HFFc6 (cell line): ENCODE measurements around the gene GDF7. TPM values are rescaled to one million over a fixed set of nuclear protein-coding genes. Genes with fewer than 3 reads are reported as not detected.

Experiments used
- DNase-seq: peaks from one replicate; pipeline ENCODE4 v3.0.0-alpha.2; 2018
- H3K27ac Mint-ChIP-seq: 2 replicates; pipeline ENCODE4 v1.8.0; 2020; ENCODE audit warnings: mild to moderate bottlenecking, mixed read lengths
- H3K27me3 Mint-ChIP-seq: 2 replicates; pipeline ENCODE4 v1.8.0; 2021; ENCODE audit warnings: mild to moderate bottlenecking, moderate library complexity, mixed read lengths; ENCODE audit not compliant: insufficient read depth
- H3K36me3 Mint-ChIP-seq: 2 replicates; pipeline ENCODE4 v1.8.0; 2021; ENCODE audit warnings: low read depth, mixed read lengths
- H3K4me1 Mint-ChIP-seq: 2 replicates; pipeline ENCODE4 v1.8.0; 2020; ENCODE audit warnings: low read depth, mixed read lengths
- H3K4me3 Mint-ChIP-seq: 2 replicates; pipeline ENCODE4 v1.8.0; 2020; ENCODE audit warnings: mild to moderate bottlenecking, moderate library complexity, mixed read lengths
- H3K9me3 Mint-ChIP-seq: 2 replicates; pipeline ENCODE4 v1.8.0; 2020; ENCODE audit warnings: mild to moderate bottlenecking, mixed read lengths
- total RNA-seq, 6 experiments: library from RNA; stranded (reverse); fragmentation: NEBNext Ultra II Directional; extraction: Animal tissue kit (Norgen Biotek cat#: 25700); gene quantifications; 2 replicates in 1 of 6; 3 replicates in 5 of 6; pipeline ENCODE4 v1.2.3, GENCODE V29; 2021
- TF ChIP-seq, protein P1 (sequence below): fragments of 200-600 bp; sonication (generic); IDR thresholded peaks from 2 replicates; pipeline ENCODE4 v1.5.0; 2021; ENCODE audit warnings: antibody characterized with exemption, mild to moderate bottlenecking

Gene GDF7
- total RNA-seq, 6 experiments from 2014 or later, result 0.05 TPM; not detected in 5

DNA sequence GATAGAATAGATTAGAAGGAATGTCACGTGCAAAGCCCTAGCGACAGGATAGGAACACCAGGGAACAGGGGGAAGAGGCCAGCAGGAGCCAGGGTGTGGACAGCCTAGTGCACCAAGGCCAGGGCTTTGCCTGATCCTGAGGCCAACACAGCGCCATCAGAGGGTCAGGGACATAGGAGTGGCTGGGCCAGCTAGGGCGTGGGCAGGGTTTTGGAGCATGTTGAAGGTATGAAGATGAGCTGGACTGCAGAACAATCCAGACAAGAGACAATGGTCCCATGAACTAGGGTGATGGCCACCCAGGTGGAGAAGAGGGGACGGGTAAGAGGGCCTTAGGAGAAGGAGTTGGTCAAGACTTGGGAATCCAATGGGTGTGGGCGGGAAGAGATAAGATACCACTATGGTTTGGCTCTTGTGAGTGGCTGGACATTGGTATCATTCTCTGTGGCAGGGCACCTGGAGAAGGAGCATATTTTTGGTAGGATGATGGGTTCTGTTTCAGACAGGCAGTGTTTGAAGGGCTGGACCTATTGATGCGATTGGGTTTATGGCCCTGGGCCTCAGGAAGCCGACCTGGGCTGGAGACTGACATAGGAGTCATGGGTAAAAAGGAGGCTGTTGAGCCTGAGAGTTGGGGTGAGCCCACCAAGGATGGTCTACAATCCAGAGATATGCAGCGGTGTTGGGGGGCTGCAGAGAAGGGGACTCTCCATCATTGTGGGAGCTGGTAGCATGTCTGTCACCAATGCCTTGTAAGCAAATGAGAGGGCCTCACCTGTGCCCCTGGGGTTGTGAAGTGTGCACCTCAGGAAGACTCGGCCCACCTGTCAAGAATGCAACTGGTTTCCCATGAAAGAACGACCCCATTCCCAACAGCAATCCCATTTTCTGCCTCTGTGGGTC is 14.0 kb upstream of the GDF7 start:
- no peak for DNase-seq
- Mint-ChIP-seq H3K27ac (no peak overlapping the region), H3K36me3 (no peaks in the 10 kb centered on the region), H3K9me3 (no peaks in the 10 kb centered on the region), H3K4me3 (no peak overlapping the region), H3K27me3 (peaks cover 26% of the 10 kb centered on the region), H3K4me1 (peaks cover 37% of the 10 kb centered on the region)
- TF ChIP-seq, protein P1, sequence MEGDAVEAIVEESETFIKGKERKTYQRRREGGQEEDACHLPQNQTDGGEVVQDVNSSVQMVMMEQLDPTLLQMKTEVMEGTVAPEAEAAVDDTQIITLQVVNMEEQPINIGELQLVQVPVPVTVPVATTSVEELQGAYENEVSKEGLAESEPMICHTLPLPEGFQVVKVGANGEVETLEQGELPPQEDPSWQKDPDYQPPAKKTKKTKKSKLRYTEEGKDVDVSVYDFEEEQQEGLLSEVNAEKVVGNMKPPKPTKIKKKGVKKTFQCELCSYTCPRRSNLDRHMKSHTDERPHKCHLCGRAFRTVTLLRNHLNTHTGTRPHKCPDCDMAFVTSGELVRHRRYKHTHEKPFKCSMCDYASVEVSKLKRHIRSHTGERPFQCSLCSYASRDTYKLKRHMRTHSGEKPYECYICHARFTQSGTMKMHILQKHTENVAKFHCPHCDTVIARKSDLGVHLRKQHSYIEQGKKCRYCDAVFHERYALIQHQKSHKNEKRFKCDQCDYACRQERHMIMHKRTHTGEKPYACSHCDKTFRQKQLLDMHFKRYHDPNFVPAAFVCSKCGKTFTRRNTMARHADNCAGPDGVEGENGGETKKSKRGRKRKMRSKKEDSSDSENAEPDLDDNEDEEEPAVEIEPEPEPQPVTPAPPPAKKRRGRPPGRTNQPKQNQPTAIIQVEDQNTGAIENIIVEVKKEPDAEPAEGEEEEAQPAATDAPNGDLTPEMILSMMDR, result no peak

DNA sequence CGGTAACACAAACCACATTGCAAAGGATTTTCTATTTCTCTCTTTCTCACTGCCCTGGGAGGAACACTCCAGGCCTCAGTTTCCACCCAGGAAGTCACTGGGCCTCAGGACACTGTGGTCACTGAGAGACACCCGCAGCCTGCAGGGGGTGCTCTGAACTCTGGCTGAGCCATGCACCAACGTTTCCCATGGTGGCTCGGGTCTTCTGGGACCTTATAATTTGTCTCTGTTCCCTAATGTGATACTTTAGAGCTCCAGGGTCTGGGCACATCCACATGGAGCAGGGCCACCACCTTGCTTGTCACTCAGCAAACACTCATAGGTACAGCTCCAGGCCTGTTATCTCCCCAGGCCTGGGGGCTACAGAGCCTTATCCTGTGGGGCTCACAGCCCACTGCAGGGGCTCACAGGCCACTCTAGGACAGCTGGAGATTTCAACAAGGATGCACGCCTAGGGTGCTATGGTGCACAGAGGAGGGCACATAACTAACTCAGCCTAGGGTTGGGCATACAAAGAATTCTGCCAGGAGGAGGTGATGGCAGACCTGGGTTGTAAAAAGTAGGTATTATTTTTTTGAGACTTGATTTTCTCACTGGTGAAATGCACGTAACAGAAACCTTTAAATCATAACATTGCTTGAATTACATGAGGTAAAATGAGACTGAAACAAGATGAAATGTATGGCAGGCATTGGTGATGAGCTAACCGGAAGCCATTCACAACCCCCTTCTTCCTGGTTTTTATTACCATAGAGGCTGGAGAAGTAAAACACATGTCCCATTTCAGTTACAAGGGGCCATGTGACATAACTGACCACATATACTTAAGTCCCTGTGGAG is 13.0 kb upstream of the GDF7 start:
- Mint-ChIP-seq H3K9me3 (no peaks in the 10 kb centered on the region), H3K36me3 (no peaks in the 10 kb centered on the region)
- DNase-seq, result no peak

DNA sequence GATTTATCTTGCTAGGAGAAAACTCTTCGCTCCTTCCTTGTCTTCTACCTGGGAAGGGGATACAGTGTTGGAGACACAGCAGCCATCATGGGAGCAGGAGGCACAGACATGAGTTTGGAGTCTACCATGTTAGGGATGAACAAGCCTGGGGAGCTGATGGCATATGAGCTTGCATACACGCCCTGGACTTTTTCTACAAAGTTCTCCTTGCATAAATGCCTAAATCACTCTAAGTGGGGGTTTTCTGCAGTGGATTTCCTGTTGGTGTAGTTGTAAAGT is 12.5 kb upstream of the GDF7 start:
- no peak overlapping the region for H3K4me3 Mint-ChIP-seq
- no peak for DNase-seq
- H3K27ac Mint-ChIP-seq, result no peak overlapping the region
- peaks cover 27% of the 10 kb centered on the region for H3K4me1 Mint-ChIP-seq
- H3K9me3 Mint-ChIP-seq, result no peaks in the 10 kb centered on the region
- H3K27me3 Mint-ChIP-seq, result peaks cover 29% of the 10 kb centered on the region
- H3K36me3 Mint-ChIP-seq, result no peaks in the 10 kb centered on the region
- TF ChIP-seq, protein P1, result no peak

More for the DNA sequence above, 13.0 kb upstream of the GDF7 start:
- TF ChIP-seq, protein P1, result peak; percentile 59
- H3K27ac Mint-ChIP-seq, result no peak overlapping the region
- peaks cover 27% of the 10 kb centered on the region for H3K27me3 Mint-ChIP-seq
- no peak overlapping the region for H3K4me3 Mint-ChIP-seq
- H3K4me1 Mint-ChIP-seq, result peaks cover 32% of the 10 kb centered on the region

DNA sequence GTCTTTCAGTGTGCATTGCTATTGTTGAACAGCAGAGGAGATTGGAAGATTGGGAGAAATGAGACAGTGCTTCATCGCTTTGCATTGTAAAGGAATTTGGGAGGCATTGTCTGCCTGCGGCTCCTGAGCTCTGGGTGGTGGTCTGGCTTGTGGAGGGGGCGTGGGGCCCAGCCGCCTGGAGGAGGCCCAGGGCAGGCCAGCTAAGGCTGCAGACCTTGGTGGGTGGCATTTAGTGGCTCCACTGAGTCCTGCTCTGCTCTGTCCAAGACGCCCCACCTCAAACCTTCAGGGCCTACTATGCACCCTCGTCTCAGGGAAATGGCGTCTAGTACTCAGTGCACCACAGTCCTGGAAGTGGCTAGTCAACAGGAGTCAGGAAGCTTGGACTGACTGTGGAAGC is 10.4 kb upstream of the GDF7 start:
- no peak overlapping the region for H3K4me3 Mint-ChIP-seq
- no peak overlapping the region for H3K27ac Mint-ChIP-seq
- peaks cover 37% of the 10 kb centered on the region for H3K27me3 Mint-ChIP-seq
- H3K9me3 Mint-ChIP-seq, result no peaks in the 10 kb centered on the region
- DNase-seq, result no peak
- H3K36me3 Mint-ChIP-seq, result no peaks in the 10 kb centered on the region
- peaks cover 22% of the 10 kb centered on the region for H3K4me1 Mint-ChIP-seq
- TF ChIP-seq, protein P1, result no peak

DNA sequence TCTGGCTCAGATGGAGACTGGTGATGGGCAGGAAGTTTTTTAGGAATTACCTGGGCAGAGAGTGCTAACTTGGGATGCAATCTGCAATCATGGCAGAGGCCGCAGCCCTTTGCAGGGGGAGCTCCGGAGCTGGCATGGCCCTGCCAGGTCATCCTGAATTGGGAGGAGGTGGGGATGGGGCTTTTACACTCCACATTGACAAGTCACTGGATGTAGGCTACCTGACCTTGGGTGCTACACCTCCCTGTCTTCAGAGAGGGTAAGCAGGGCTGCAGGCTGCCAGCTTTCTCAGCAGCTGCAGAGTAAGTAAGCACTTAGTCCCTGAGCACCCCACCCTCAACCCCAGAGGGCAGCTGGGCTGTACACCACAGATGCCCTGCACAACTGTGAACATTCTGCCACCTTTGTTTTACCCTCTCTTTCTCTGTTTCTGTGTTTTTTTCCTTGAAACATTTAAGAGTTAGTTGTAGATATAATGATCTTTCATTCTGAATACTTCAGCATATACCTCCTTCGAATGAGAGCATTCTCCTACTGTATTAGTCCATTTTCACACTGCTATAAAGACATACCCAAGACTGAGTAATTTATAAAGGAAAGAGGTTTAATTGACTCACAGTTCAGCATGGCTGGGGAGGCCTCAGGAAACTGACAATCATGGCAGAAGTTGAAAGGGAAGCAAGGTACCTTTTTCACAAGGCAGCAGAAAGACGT is 9.3 kb upstream of the GDF7 start:
- H3K9me3 Mint-ChIP-seq, result no peaks in the 10 kb centered on the region
- no peak for DNase-seq
- TF ChIP-seq, protein P1, result no peak
- H3K27ac Mint-ChIP-seq, result no peak overlapping the region
- peaks cover 41% of the 10 kb centered on the region for H3K27me3 Mint-ChIP-seq
- peaks cover 11% of the 10 kb centered on the region for H3K4me1 Mint-ChIP-seq
- no peak overlapping the region for H3K4me3 Mint-ChIP-seq
- H3K36me3 Mint-ChIP-seq, result no peaks in the 10 kb centered on the region
